SK-N-SH (cell line): Measurements from ENCODE around the gene LOXHD1.

Experiments used
- CTCF ChIP-seq: fragments of 200-600 bp; sonication (generic); IDR thresholded peaks from 2 replicates; pipeline ENCODE4 v1.6.1; 2017; ENCODE audit warnings: antibody characterized with exemption, mild to moderate bottlenecking, moderate library complexity
- IRF3 ChIP-seq: fragments of 150-350 bp; IDR thresholded peaks from 2 replicates; pipeline ENCODE4 v1.6.1; 2016; ENCODE audit warnings: mild to moderate bottlenecking, low read depth, low read length
- PBX3 ChIP-seq: IDR thresholded peaks from 2 replicates; pipeline ENCODE4; 2012

GRCh38 chr18:46625069-46625468 lies 32.0 kb downstream of the LOXHD1 start:
- TF ChIP-seq PBX3 = no peak
- TF ChIP-seq CTCF = no peak
- no peak for TF ChIP-seq IRF3
